Stomach (tissue), 4 donors: Measurements from ENCODE around the gene ABL1.

Experiments
- EP300 ChIP-seq: sonication (generic); formaldehyde crosslinking; IDR thresholded peaks from one replicate; pipeline ENCODE4 v1.6.1; 2017; ENCODE audit warnings: antibody characterized with exemption
- POLR2A ChIP-seq, 4 donors: fragments of 450-650 bp; IDR thresholded peaks; one replicate each; pipeline ENCODE4 v1.6.1; 2016; ENCODE audit warnings: antibody characterized with exemption in 4 of 4, control low read depth in 2 of 4, mild to moderate bottlenecking in 1 of 4, moderate library complexity in 1 of 4
- POLR2AphosphoS5 ChIP-seq, 3 donors: sonication (generic); formaldehyde crosslinking; IDR thresholded peaks; one replicate each; pipeline ENCODE4 v1.6.1; 2016; ENCODE audit warnings: antibody characterized with exemption in 3 of 3
- TF ChIP-seq, protein P1 (sequence below), 7 experiments: fragments of 450-650 bp in 4 of 7; fragments of 200-600 bp in 3 of 7; sonication (generic) in 3 of 7; IDR thresholded peaks; one replicate each; pipeline ENCODE4 v1.5.1; 2016 to 2019; ENCODE audit warnings: antibody characterized with exemption in 7 of 7, control low read depth in 2 of 7, mild to moderate bottlenecking in 1 of 7

GRCh38 chr9:130867556-130867955 is 32.5 kb downstream of the ABL1 start:
- TF ChIP-seq, protein P1, sequence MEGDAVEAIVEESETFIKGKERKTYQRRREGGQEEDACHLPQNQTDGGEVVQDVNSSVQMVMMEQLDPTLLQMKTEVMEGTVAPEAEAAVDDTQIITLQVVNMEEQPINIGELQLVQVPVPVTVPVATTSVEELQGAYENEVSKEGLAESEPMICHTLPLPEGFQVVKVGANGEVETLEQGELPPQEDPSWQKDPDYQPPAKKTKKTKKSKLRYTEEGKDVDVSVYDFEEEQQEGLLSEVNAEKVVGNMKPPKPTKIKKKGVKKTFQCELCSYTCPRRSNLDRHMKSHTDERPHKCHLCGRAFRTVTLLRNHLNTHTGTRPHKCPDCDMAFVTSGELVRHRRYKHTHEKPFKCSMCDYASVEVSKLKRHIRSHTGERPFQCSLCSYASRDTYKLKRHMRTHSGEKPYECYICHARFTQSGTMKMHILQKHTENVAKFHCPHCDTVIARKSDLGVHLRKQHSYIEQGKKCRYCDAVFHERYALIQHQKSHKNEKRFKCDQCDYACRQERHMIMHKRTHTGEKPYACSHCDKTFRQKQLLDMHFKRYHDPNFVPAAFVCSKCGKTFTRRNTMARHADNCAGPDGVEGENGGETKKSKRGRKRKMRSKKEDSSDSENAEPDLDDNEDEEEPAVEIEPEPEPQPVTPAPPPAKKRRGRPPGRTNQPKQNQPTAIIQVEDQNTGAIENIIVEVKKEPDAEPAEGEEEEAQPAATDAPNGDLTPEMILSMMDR (IDR thresholded peaks at IDR 0.05) = no peak
- TF ChIP-seq EP300 (no peak), POLR2A (IDR thresholded peaks at IDR 0.05) (no peak), POLR2AphosphoS5 (IDR thresholded peaks at IDR 0.05) (no peak)
